IMR-90 (cell line): ENCODE measurements around the gene C16orf86. TPM values are rescaled to one million over a fixed set of nuclear protein-coding genes. Genes with fewer than 3 reads are reported as not detected.

Experiments used
- ATAC-seq: fragments of 200-7000 bp; cut with Tn5 transposase; 2 replicates; pipeline ENCODE4 v1.9.1; 2020; ENCODE audit warnings: low read depth, mild to moderate bottlenecking, moderate library complexity
- BruUV-seq: library from RNA; stranded (reverse); fragments of 400-500 nt; replicated peaks from 2 replicates; lab custom pipeline; 2021; lab: Mats Ljungman, UMichigan
- CTCF ChIA-PET: fragments of 300-600 bp; formaldehyde crosslinking; extraction: SDS; loops from one replicate; lab custom pipeline; 2021; ENCODE audit warnings: antibody characterized with exemption; lab: Yijun Ruan, JAX
- POLR2A ChIA-PET: fragments of 300-600 bp; sonication (Branson Sonifier 250); formaldehyde crosslinking; loops from one replicate; lab custom pipeline; 2022; ENCODE audit warnings: antibody characterized with exemption; ENCODE audit not compliant: unreplicated experiment; lab: Charles Lee
- DNase-seq: peaks from one replicate; pipeline ENCODE4 v3.0.0; 2013
- H2AFZ ChIP-seq: replicated peaks from 2 replicates; pipeline ENCODE3; 2013; ENCODE audit warnings: low read length, mild to moderate bottlenecking; ENCODE audit not compliant: poor library complexity
- H2AK5ac ChIP-seq: 2 replicates; pipeline ENCODE4 v1.6.1; 2013; ENCODE audit warnings: low read depth, low read length, inconsistent platforms
- H2AK9ac ChIP-seq: replicated peaks from 2 replicates; pipeline ENCODE3; 2013; ENCODE audit warnings: mild to moderate bottlenecking, low read depth, low read length, moderate library complexity; ENCODE audit not compliant: poor library complexity
- H2BK120ac ChIP-seq: 2 replicates; pipeline ENCODE4 v1.6.1; 2013; ENCODE audit warnings: low read depth, low read length, inconsistent platforms
- H2BK15ac ChIP-seq: 3 replicates; pipeline ENCODE4 v1.6.1; 2013; ENCODE audit warnings: low read depth, low read length, inconsistent platforms
- H2BK20ac ChIP-seq: 2 replicates; pipeline ENCODE4 v1.6.1; 2013; ENCODE audit warnings: low read depth, mild to moderate bottlenecking, inconsistent platforms, low read length, moderate library complexity
- H2BK5ac ChIP-seq: 2 replicates; pipeline ENCODE4 v1.6.1; 2013; ENCODE audit warnings: mild to moderate bottlenecking, low read depth, low read length, inconsistent platforms; ENCODE audit not compliant: poor library complexity, severe bottlenecking
- H3K14ac ChIP-seq: replicated peaks from 2 replicates; pipeline ENCODE4 v1.6.1; 2013; ENCODE audit warnings: low read depth, low read length, inconsistent platforms
- H3K18ac ChIP-seq: 2 replicates; pipeline ENCODE4 v1.6.1; 2013; ENCODE audit warnings: low read depth, low read length, control low read depth
- H3K23ac ChIP-seq: 2 replicates; pipeline ENCODE4 v1.6.1; 2013; ENCODE audit warnings: low read depth, low read length, inconsistent platforms
- H3K27ac ChIP-seq: 2 replicates; pipeline ENCODE4 v1.5.1; 2013; ENCODE audit warnings: mild to moderate bottlenecking, control low read depth, low read length; ENCODE audit not compliant: insufficient read depth
- H3K27me3 ChIP-seq: 2 replicates; pipeline ENCODE4 v1.6.1; 2013; ENCODE audit warnings: low read length; ENCODE audit not compliant: control insufficient read depth, insufficient read depth
- H3K36me3 ChIP-seq: 2 replicates; pipeline ENCODE4 v1.6.1; 2013; ENCODE audit warnings: low read length, mixed read lengths; ENCODE audit not compliant: control insufficient read depth, insufficient read depth
- H3K4ac ChIP-seq: 2 replicates; pipeline ENCODE4 v1.6.1; 2013; ENCODE audit warnings: low read depth, low read length, inconsistent platforms
- H3K4me1 ChIP-seq: 2 replicates; pipeline ENCODE4 v1.6.1; 2013; ENCODE audit warnings: low read length, mixed read lengths; ENCODE audit not compliant: control insufficient read depth, insufficient read depth
- H3K4me2 ChIP-seq: 2 replicates; pipeline ENCODE4 v1.6.1; 2013; ENCODE audit warnings: low read depth, mild to moderate bottlenecking, control low read depth, low read length, moderate library complexity
- H3K4me3 ChIP-seq: 2 replicates; pipeline ENCODE4 v1.5.1; 2013; ENCODE audit warnings: low read depth, mild to moderate bottlenecking, control low read depth, low read length, moderate library complexity; ENCODE audit not compliant: insufficient read depth
- H3K56ac ChIP-seq: 2 replicates; pipeline ENCODE4 v1.6.1; 2013; ENCODE audit warnings: low read length, inconsistent platforms; ENCODE audit not compliant: insufficient read depth; ENCODE audit errors: extremely low read depth
- H3K79me1 ChIP-seq, 2 experiments: 2 replicates each; pipeline ENCODE4 v1.6.1; 2013; ENCODE audit warnings: low read length in 2 of 2, inconsistent platforms in 1 of 2, low read depth in 1 of 2
- H3K9ac ChIP-seq: 2 replicates; pipeline ENCODE4 v1.6.1; 2013; ENCODE audit warnings: low read depth, low read length, control low read depth
- H3K9me1 ChIP-seq: 2 replicates; pipeline ENCODE4 v1.6.1; 2013; ENCODE audit warnings: low read length, inconsistent platforms; ENCODE audit not compliant: insufficient read depth
- H3K9me3 ChIP-seq: 2 replicates; pipeline ENCODE4 v1.6.1; 2013; ENCODE audit warnings: low read length; ENCODE audit not compliant: control insufficient read depth, insufficient read depth
- H4K20me1 ChIP-seq: 2 replicates; pipeline ENCODE4 v1.6.1; 2013; ENCODE audit warnings: low read length, inconsistent platforms; ENCODE audit not compliant: insufficient read depth
- H4K5ac ChIP-seq: 2 replicates; pipeline ENCODE4 v1.6.1; 2013; ENCODE audit warnings: mild to moderate bottlenecking, low read depth, low read length, control low read depth
- H4K8ac ChIP-seq, 2 experiments: 2 replicates each; pipeline ENCODE4 v1.6.1; 2013; ENCODE audit warnings: low read depth in 2 of 2, low read length in 2 of 2, control low read depth in 1 of 2, inconsistent platforms in 1 of 2
- H4K91ac ChIP-seq: 2 replicates; pipeline ENCODE4 v1.6.1; 2013; ENCODE audit warnings: low read depth, low read length, inconsistent platforms; ENCODE audit not compliant: insufficient read depth
- BHLHE40 ChIP-seq: fragments of 150-350 bp; IDR thresholded peaks from 2 replicates; pipeline ENCODE4 v1.6.1; 2016; ENCODE audit warnings: mild to moderate bottlenecking, low read depth, low read length
- CTCF ChIP-seq: conservative IDR thresholded peaks from 2 replicates; pipeline ENCODE4 v1.5.1; 2012; ENCODE audit warnings: mild to moderate bottlenecking, low read depth, low read length, improper control_type of control experiment
- FOS ChIP-seq: fragments of 150-350 bp; IDR thresholded peaks from 2 replicates; pipeline ENCODE4 v1.6.1; 2016; ENCODE audit warnings: low read depth, low read length
- MAFK ChIP-seq: IDR thresholded peaks from 2 replicates; pipeline ENCODE4 v1.6.1; 2012; ENCODE audit warnings: low read depth, low read length, improper control_type of control experiment
- MAZ ChIP-seq: IDR thresholded peaks from 2 replicates; pipeline ENCODE4 v1.6.1; 2012; ENCODE audit warnings: low read depth, mild to moderate bottlenecking, low read length, improper control_type of control experiment, moderate library complexity, borderline replicate concordance
- NFE2L2 ChIP-seq: fragments of 150-350 bp; IDR thresholded peaks from 2 replicates; pipeline ENCODE4 v1.6.1; 2016; ENCODE audit warnings: low read depth, mild to moderate bottlenecking, low read length
- RAD21 ChIP-seq: IDR thresholded peaks from 2 replicates; pipeline ENCODE4 v1.6.1; 2012; ENCODE audit warnings: low read length, improper control_type of control experiment
- WGBS, 2 experiments: methylation state at CpG; one replicate each; pipeline versions ENCODE4 v1.1.5 to v1.1.7; 2013; ENCODE audit warnings: missing lambda C conversion rate in 2 of 2; ENCODE audit not compliant: insufficient read length in 1 of 2; ENCODE audit errors: extremely low coverage in 2 of 2; 5-methylcytosine and 5-hydroxymethylcytosine counted together
- dilution Hi-C: fragments of 300-500 bp; cut with HindIII; formaldehyde crosslinking; loops from one replicate; pipeline ENCODE4 v1.14.3; 2018; ENCODE audit warnings: low sequenced_read_pairs; ENCODE audit not compliant: unreplicated experiment
- in situ Hi-C: fragments of 300-500 bp; cut with MboI; formaldehyde crosslinking; loops from 3 replicates; pipeline ENCODE4 v1.14.3; 2019; ENCODE audit warnings: low sequenced_read_pairs, inconsistent platforms, mixed read lengths
- intact Hi-C: fragments of 100-400 bp; cut with micrococcal nuclease; formaldehyde crosslinking; loops from 2 replicates; pipeline ENCODE4 v1.10.0; 2022
- polyA plus RNA-seq, 3 experiments: library from polyadenylated mRNA; depleted of rRNA; stranded (reverse); fragments of >200 nt; gene quantifications; 2 replicates each; pipeline ENCODE4 v1.2.3, GENCODE V29; 2012; ENCODE audit warnings: low replicate concordance in 1 of 3
- total RNA-seq: library from RNA; depleted of rRNA; stranded (reverse); fragments of >200 nt; gene quantifications from 2 replicates; pipeline ENCODE4 v1.2.3, GENCODE V29; 2012
- TF ChIP-seq, protein P1 (sequence below): fragments of 150-350 bp; IDR thresholded peaks from 2 replicates; pipeline ENCODE4 v1.6.1; 2016; ENCODE audit warnings: low read depth, mild to moderate bottlenecking, low read length, moderate library complexity, borderline replicate concordance
- TF ChIP-seq, protein P2 (sequence below): fragments of 150-350 bp; IDR thresholded peaks from 2 replicates; pipeline ENCODE4 v1.6.1; 2017; ENCODE audit warnings: mild to moderate bottlenecking, antibody characterized with exemption, low read length, low read depth

The C16orf86 gene
- total and polyA plus RNA-seq, 2 of the 4 experiments (the other 2 are of a cell fraction), result 0.54 to 0.70 TPM

- Histone ChIP-seq H3K14ac (no peak overlapping the region), H2AK9ac (no peak overlapping the region), H2BK20ac (no peak overlapping the region), H3K4me3 (no peak overlapping the region), H3K4me1 (peaks cover 4% of the 10 kb centered on the region; the same call in 1 of the 2 replicates), H3K23ac (no peak overlapping the region), H3K4me2 (no peak overlapping the region), H2BK15ac (no peak overlapping the region), H3K56ac (no peak overlapping the region), H4K5ac (no peak overlapping the region), H3K36me3 (no peaks in the 10 kb centered on the region), H3K9me1 (peaks cover 3% of the 10 kb centered on the region; the same call in 1 of the 2 replicates), H3K27me3 (peaks cover 72% of the 10 kb centered on the region), H3K9me3 (no peaks in the 10 kb centered on the region), H4K8ac (no peak overlapping the region), H4K20me1 (peaks cover 9% of the 10 kb centered on the region), H3K27ac (no peak overlapping the region), H3K9ac (no peak overlapping the region), H2AFZ (no peak overlapping the region), H2BK5ac (no peak overlapping the region), H2AK5ac (no peak overlapping the region), H4K91ac (no peak overlapping the region), H3K4ac (no peak overlapping the region), H3K79me1 (no peaks in the 10 kb centered on the region), H2BK120ac (no peak overlapping the region), H3K18ac (no peak overlapping the region)
- no peak for DNase-seq
- CTCF ChIA-PET, result interaction anchor here (1.1 kb wide), 1 partner anchor 129 kb away, joined by 4 read pairs; no protein-coding TSS in a partner anchor
- in situ Hi-C loops, result no loop called here
- dilution Hi-C loops, result no loop called here
- POLR2A ChIA-PET, result no interaction called here
- 61% methylated on average over 4 of the region's 8 CpGs; no CpG with 5 or more reads in 1 of the 2 experiments for WGBS, 2 experiments
- intact Hi-C loops, result no loop called here
- TF ChIP-seq, protein P1, sequence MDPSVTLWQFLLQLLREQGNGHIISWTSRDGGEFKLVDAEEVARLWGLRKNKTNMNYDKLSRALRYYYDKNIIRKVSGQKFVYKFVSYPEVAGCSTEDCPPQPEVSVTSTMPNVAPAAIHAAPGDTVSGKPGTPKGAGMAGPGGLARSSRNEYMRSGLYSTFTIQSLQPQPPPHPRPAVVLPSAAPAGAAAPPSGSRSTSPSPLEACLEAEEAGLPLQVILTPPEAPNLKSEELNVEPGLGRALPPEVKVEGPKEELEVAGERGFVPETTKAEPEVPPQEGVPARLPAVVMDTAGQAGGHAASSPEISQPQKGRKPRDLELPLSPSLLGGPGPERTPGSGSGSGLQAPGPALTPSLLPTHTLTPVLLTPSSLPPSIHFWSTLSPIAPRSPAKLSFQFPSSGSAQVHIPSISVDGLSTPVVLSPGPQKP, result no peak
- TF ChIP-seq CTCF (no peak), FOS (no peak), RAD21 (no peak), MAFK (no peak), BHLHE40 (no peak), NFE2L2 (no peak), MAZ (no peak)
- TF ChIP-seq, protein P2, sequence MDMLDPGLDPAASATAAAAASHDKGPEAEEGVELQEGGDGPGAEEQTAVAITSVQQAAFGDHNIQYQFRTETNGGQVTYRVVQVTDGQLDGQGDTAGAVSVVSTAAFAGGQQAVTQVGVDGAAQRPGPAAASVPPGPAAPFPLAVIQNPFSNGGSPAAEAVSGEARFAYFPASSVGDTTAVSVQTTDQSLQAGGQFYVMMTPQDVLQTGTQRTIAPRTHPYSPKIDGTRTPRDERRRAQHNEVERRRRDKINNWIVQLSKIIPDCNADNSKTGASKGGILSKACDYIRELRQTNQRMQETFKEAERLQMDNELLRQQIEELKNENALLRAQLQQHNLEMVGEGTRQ, result no peak
- no TSS peak for BruUV-seq
- ATAC-seq, result no peak
These were observed 16.6 kb upstream of the C16orf86 start for GRCh38 chr16:67650023-67650422.
